ENCODE results near the gene PAK3. TPM values are rescaled to one million over a fixed set of nuclear protein-coding genes. Genes with fewer than 3 reads are reported as not detected.

PAK3 gene

GRCh38 chrX:111264385-111264784, 168.4 kb downstream of the PAK3 start:
- Histone ChIP-seq H3K4me1 (ENCODE audit: control insufficient read depth, insufficient read depth, low read length) (no peaks in the 10 kb centered on the region), H3K27me3 (ENCODE audit: control insufficient read depth, insufficient read depth, low read length) (peaks cover 58% of the 10 kb centered on the region), H3K9me3 (replicated peaks; ENCODE audit: low read length) (no peaks in the 10 kb centered on the region), H3K36me3 (ENCODE audit: insufficient read depth, low read length) (no peaks in the 10 kb centered on the region), H3K4me2 (ENCODE audit: low read length) (no peak overlapping the region), H3K9ac (ENCODE audit: low read depth, low read length) (no peak overlapping the region), H3K4me3 (ENCODE audit: low read length) (no peak overlapping the region)

GRCh38 chrX:111265486-111265885, 169.5 kb downstream of the PAK3 start:
- Histone ChIP-seq H3K9me3 (replicated peaks; ENCODE audit: low read length) (no peaks in the 10 kb centered on the region), H3K4me1 (ENCODE audit: control insufficient read depth, insufficient read depth, low read length) (no peaks in the 10 kb centered on the region), H3K9ac (ENCODE audit: low read depth, low read length) (no peak overlapping the region), H3K4me2 (ENCODE audit: low read length) (no peak overlapping the region), H3K36me3 (ENCODE audit: insufficient read depth, low read length) (no peaks in the 10 kb centered on the region), H3K27me3 (ENCODE audit: control insufficient read depth, insufficient read depth, low read length) (peaks cover 55% of the 10 kb centered on the region), H3K4me3 (ENCODE audit: low read length) (no peak overlapping the region)

- Histone ChIP-seq H3K4me1 (ENCODE audit: control insufficient read depth, insufficient read depth, low read length) (no peaks in the 10 kb centered on the region), H3K9me3 (replicated peaks; ENCODE audit: low read length) (no peaks in the 10 kb centered on the region), H3K36me3 (ENCODE audit: insufficient read depth, low read length) (no peaks in the 10 kb centered on the region), H3K4me3 (ENCODE audit: low read length) (no peak overlapping the region), H3K4me2 (ENCODE audit: low read length) (no peak overlapping the region), H3K9ac (ENCODE audit: low read depth, low read length) (no peak overlapping the region), H3K27me3 (ENCODE audit: control insufficient read depth, insufficient read depth, low read length) (peaks cover 69% of the 10 kb centered on the region)
Measured at GRCh38 chrX:111268506-111268905, 172.5 kb downstream of the PAK3 start.

GRCh38 chrX:111270339-111270738, 174.3 kb downstream of the PAK3 start, which contains the start of gene CAPN6:
Gene CAPN6 (minus strand): TSS chrX:111270483. CDS start chrX:111263936, 6,547 bp downstream.
- H3K4me3 ChIP-seq (ENCODE audit: low read length), result no peak within 1 kb of the TSS
- no peaks in the 10 kb centered on the region for H3K36me3 ChIP-seq (ENCODE audit: insufficient read depth, low read length)
- no peak within 1 kb of the TSS for H3K9ac ChIP-seq (ENCODE audit: low read depth, low read length)
- H3K4me2 ChIP-seq (ENCODE audit: low read length), result no peak within 1 kb of the TSS
- peaks cover 63% of the 10 kb centered on the region for H3K27me3 ChIP-seq (ENCODE audit: control insufficient read depth, insufficient read depth, low read length)
- H3K9me3 ChIP-seq (replicated peaks; ENCODE audit: low read length), result no peaks in the 10 kb centered on the region
- no peaks in the 10 kb centered on the region for H3K4me1 ChIP-seq (ENCODE audit: control insufficient read depth, insufficient read depth, low read length)

Small RNAs within 50 kb of the gene (small RNA-seq; reads per million reads assigned to genes)
- gene FCF1P4, result not detected

Measured in skeletal muscle satellite cell (primary cell).